A673 (cell line): ENCODE data around the gene DDX59.

Experiments
- CTCF ChIP-seq: fragments of 300-800, 200-600 bp; sonication (generic); conservative IDR thresholded peaks from 2 replicates; pipeline ENCODE4 v1.5.1; 2017; ENCODE audit warnings: low read depth, mild to moderate bottlenecking, antibody characterized with exemption, low read length, moderate library complexity, mixed read lengths
- EZH2 ChIP-seq: fragments of 200-600 bp; sonication (generic); IDR thresholded peaks from 2 replicates; pipeline ENCODE4 v1.6.1; 2017; ENCODE audit warnings: borderline replicate concordance, low read depth, mild to moderate bottlenecking, mixed read lengths, antibody characterized with exemption, low read length; ENCODE audit not compliant: poor library complexity, severe bottlenecking

- TF ChIP-seq CTCF (no peak), EZH2 (no peak)
These were observed 5.3 kb upstream of the DDX59 start for GRCh38 chr1:200674838-200675587.
